ENCODE data around the gene RAB33B. TPM values are rescaled to one million over a fixed set of nuclear protein-coding genes. Genes with fewer than 3 reads are reported as not detected.
A peak's percentile ranks its signal among the peaks of the same experiment; 100 is the strongest.
"Not testable (repeated sequence)": the region's sequence is repeated elsewhere in the genome, so short reads cannot be mapped to it uniquely, and the experiment has no call there.

RAB33B gene
- total RNA-seq (2021; ENCODE audit: unreplicated experiment) (4.5 TPM), Bru-seq, nascent RNA (percentile 72 among the genes with signal in this experiment), BruChase-seq, experiment 1, labeled RNA remaining after a 2-hour chase (percentile 76 among the genes with signal in this experiment), BruChase-seq, experiment 2, labeled RNA remaining after a 6-hour chase (percentile 64 among the genes with signal in this experiment)
- 3.9 TPM for polyA plus RNA-seq (2012; ENCODE audit: insufficient read length)
- long read RNA-seq, full-length matches to known transcripts, result 10 of 12 reads
- long read RNA-seq, partial matches to known transcripts, result 0 of 12 reads
- long read RNA-seq, other reads (novel, unspliced or antisense), result 2 of 12 reads

DNA sequence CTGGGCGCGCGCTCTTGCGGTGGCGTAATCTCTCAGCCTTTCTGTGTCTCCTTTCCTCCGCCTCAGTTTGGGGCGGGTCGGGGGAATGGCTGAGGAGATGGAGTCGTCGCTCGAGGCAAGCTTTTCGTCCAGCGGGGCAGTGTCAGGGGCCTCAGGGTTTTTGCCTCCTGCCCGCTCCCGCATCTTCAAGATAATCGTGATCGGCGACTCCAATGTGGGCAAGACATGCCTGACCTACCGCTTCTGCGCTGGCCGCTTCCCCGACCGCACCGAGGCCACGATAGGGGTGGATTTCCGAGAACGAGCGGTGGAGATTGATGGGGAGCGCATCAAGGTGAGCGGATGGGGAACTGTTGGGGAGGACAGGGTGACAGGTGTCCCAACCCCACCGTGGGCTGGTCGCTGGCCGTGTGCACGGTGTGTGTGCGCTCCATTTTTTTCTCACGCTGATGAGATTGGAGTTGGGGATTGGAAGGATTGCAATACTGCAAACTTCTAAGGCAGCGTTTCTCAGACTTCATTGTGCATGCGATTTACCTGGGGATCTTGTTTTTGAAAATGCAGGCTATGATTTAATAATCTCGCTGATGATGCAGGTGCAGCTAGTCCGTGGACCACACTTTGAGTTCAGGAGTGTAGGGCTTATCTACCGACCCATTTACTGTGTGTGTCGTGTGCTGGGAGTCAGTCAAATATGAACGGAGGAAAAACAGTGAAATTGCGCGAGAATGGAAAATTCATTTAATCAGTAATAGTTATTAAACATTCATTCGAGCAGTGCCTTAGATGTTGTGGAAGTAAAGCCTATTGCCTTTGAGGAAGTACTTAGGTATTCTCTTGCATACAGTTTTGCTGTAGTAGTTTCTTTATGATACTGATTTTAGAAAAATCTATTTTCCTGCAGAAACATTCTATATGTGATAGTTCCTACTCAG, at the start of gene RAB33B:
Gene RAB33B, plus strand, starts transcription at position 11 of the 935 bp plus-strand sequence. Its CDS starts 75 bp downstream, at position 86.
- ChIA-PET CTCF (interaction anchor here (0.6 kb wide), 1 partner anchor 288 kb away, joined by 6 read pairs; no protein-coding TSS in a partner anchor), POLR2A (no interaction called here)
- Histone ChIP-seq H3K36me3 (ENCODE audit: control insufficient read depth, insufficient read depth, low read length) (peaks cover 10% of the 10 kb centered on the region), H3K4me3 (ENCODE audit: low read depth in 2 of 2, low read length in 2 of 2) (peak within 1 kb of the TSS; percentile 71 to 95), H3K27ac (ENCODE audit: low read length) (peak within 1 kb of the TSS; percentile 92), H3K4me1 (ENCODE audit: control insufficient read depth, insufficient read depth, low read length) (peaks cover 19% of the 10 kb centered on the region), H3K9me3 (ENCODE audit: control insufficient read depth, insufficient read depth, low read depth, low read length) (no peaks in the 10 kb centered on the region), H3K27me3 (ENCODE audit: control insufficient read depth, insufficient read depth, low read length) (no peaks in the 10 kb centered on the region)
- TSS peak; percentile 65 for BruUV-seq (replicated peaks)
- intact Hi-C loops (cut with micrococcal nuclease; ENCODE audit: unreplicated experiment), result loop anchor here (10.0 kb wide), 1 partner anchor 80 kb away; no protein-coding TSS in a partner anchor
- DNase-seq (ENCODE audit: low read depth, low spot score), result peak; percentile 38
- peak; percentile 6; the same call in 1 of the 2 replicates for ATAC-seq
- TF ChIP-seq, protein P1, sequence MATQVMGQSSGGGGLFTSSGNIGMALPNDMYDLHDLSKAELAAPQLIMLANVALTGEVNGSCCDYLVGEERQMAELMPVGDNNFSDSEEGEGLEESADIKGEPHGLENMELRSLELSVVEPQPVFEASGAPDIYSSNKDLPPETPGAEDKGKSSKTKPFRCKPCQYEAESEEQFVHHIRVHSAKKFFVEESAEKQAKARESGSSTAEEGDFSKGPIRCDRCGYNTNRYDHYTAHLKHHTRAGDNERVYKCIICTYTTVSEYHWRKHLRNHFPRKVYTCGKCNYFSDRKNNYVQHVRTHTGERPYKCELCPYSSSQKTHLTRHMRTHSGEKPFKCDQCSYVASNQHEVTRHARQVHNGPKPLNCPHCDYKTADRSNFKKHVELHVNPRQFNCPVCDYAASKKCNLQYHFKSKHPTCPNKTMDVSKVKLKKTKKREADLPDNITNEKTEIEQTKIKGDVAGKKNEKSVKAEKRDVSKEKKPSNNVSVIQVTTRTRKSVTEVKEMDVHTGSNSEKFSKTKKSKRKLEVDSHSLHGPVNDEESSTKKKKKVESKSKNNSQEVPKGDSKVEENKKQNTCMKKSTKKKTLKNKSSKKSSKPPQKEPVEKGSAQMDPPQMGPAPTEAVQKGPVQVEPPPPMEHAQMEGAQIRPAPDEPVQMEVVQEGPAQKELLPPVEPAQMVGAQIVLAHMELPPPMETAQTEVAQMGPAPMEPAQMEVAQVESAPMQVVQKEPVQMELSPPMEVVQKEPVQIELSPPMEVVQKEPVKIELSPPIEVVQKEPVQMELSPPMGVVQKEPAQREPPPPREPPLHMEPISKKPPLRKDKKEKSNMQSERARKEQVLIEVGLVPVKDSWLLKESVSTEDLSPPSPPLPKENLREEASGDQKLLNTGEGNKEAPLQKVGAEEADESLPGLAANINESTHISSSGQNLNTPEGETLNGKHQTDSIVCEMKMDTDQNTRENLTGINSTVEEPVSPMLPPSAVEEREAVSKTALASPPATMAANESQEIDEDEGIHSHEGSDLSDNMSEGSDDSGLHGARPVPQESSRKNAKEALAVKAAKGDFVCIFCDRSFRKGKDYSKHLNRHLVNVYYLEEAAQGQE (IDR thresholded peaks at IDR 0.05; ENCODE audit: insufficient read depth in 1 of 2, low read depth in 2 of 2, low read length in 1 of 2), result no peak
- TF ChIP-seq POLR2AphosphoS5 (IDR thresholded peaks at IDR 0.05; ENCODE audit: low read depth, low read length), result no peak
- TF ChIP-seq, protein P2, sequence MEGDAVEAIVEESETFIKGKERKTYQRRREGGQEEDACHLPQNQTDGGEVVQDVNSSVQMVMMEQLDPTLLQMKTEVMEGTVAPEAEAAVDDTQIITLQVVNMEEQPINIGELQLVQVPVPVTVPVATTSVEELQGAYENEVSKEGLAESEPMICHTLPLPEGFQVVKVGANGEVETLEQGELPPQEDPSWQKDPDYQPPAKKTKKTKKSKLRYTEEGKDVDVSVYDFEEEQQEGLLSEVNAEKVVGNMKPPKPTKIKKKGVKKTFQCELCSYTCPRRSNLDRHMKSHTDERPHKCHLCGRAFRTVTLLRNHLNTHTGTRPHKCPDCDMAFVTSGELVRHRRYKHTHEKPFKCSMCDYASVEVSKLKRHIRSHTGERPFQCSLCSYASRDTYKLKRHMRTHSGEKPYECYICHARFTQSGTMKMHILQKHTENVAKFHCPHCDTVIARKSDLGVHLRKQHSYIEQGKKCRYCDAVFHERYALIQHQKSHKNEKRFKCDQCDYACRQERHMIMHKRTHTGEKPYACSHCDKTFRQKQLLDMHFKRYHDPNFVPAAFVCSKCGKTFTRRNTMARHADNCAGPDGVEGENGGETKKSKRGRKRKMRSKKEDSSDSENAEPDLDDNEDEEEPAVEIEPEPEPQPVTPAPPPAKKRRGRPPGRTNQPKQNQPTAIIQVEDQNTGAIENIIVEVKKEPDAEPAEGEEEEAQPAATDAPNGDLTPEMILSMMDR (IDR thresholded peaks at IDR 0.05), result no peak
- TF ChIP-seq SIN3A (IDR thresholded peaks at IDR 0.05; ENCODE audit: borderline replicate concordance, insufficient read depth, low read depth, low read length), result no peak
- no peak for TF ChIP-seq TCF7L2 (IDR thresholded peaks at IDR 0.05; ENCODE audit: low read depth, low read length)
- in situ Hi-C loops (cut with HindIII; ENCODE audit: low pct_unique_long_range_greater_than_20kb, low sequenced_read_pairs), result no loop called here

DNA sequence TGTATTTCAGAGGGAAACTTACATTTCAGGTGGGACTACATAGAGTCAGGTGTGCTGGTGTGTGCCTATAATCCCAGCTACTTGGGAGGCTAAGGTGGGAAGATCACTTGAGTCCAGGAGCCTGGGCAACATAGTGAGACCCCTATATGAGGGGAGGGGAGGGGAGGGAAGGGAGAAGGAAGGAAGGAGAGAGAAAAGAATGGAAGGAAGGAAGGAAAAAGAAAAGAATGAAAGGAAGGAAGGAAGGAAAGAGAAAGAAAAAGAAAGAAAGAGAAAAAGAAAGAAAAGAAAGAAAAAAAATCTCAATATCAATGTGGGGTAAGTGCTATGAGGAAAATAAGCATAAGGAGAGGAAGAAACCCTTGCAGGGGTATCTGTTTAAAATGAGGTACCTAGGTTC, 43.6 kb upstream of the RAB33B start:
- intact Hi-C loops (cut with micrococcal nuclease; ENCODE audit: unreplicated experiment) (no loop called here), in situ Hi-C loops (cut with HindIII; ENCODE audit: low pct_unique_long_range_greater_than_20kb, low sequenced_read_pairs) (no loop called here)
- Histone ChIP-seq H3K27me3 (ENCODE audit: control insufficient read depth, insufficient read depth, low read length) (no peaks in the 10 kb centered on the region), H3K36me3 (ENCODE audit: control insufficient read depth, insufficient read depth, low read length) (no peaks in the 10 kb centered on the region; the same call in 1 of the 2 replicates), H3K9me3 (ENCODE audit: control insufficient read depth, insufficient read depth, low read depth, low read length) (no peaks in the 10 kb centered on the region), H3K4me1 (ENCODE audit: control insufficient read depth, insufficient read depth, low read length) (no peaks in the 10 kb centered on the region), H3K27ac (ENCODE audit: low read length) (no peak overlapping the region), H3K4me3 (ENCODE audit: low read depth in 2 of 2, low read length in 2 of 2) (no peak overlapping the region)
- CTCF ChIA-PET, result no interaction called here
- no peak for TF ChIP-seq TCF7L2 (IDR thresholded peaks at IDR 0.05; ENCODE audit: low read depth, low read length)
- TF ChIP-seq, protein P2 (IDR thresholded peaks at IDR 0.05), result no peak
- no peak for TF ChIP-seq POLR2AphosphoS5 (IDR thresholded peaks at IDR 0.05; ENCODE audit: low read depth, low read length)
- TF ChIP-seq, protein P1 (IDR thresholded peaks at IDR 0.05; ENCODE audit: insufficient read depth in 1 of 2, low read depth in 2 of 2, low read length in 1 of 2), result no peak
- TF ChIP-seq SIN3A (IDR thresholded peaks at IDR 0.05; ENCODE audit: borderline replicate concordance, insufficient read depth, low read depth, low read length), result no peak
- BruUV-seq (replicated peaks), result no TSS peak
- POLR2A ChIA-PET, result interaction anchor here (0.7 kb wide), 1 partner anchor 110 kb away, joined by 8 read pairs; no protein-coding TSS in a partner anchor
- DNase-seq (ENCODE audit: low read depth, low spot score) (no peak), ATAC-seq (no peak)

DNA sequence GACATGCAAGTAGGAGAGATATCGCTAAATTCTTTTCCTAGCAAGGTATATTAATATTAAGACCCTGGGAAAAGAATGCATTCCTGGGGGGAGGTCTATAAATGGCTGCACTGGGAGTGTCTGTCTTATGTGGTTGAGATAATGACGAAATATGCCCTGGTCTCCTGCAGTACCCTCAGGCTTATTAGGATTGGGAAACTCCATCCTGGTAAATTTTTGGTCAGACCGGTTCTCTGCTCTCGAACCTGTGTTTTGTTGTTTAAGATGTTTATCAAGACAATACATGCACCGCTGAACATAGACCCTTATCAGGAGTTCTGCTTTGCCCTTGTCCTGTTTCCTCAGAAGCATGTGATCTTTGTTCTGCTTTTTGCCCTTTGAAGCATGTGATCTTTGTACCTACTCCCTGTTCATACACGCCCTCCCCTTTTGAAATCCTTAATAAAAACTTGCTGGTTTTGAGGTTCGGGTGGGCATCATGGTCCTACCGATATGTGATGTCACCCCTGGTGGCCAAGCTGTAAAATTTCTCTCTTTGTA, 39.2 kb upstream of the RAB33B start:
- H3K27me3 ChIP-seq (ENCODE audit: control insufficient read depth, insufficient read depth, low read length); H3K36me3 ChIP-seq (ENCODE audit: control insufficient read depth, insufficient read depth, low read length); H3K4me3 ChIP-seq (ENCODE audit: low read depth in 2 of 2, low read length in 2 of 2); in situ Hi-C loops (cut with HindIII; ENCODE audit: low pct_unique_long_range_greater_than_20kb, low sequenced_read_pairs); ATAC-seq; H3K4me1 ChIP-seq (ENCODE audit: control insufficient read depth, insufficient read depth, low read length); BruUV-seq (replicated peaks); intact Hi-C loops (cut with micrococcal nuclease; ENCODE audit: unreplicated experiment); H3K27ac ChIP-seq (ENCODE audit: low read length); CTCF ChIA-PET; POLR2A ChIA-PET; DNase-seq (ENCODE audit: low read depth, low spot score); H3K9me3 ChIP-seq (ENCODE audit: control insufficient read depth, insufficient read depth, low read depth, low read length): not testable (repeated sequence)

Measured in Panc1 (cell line).